ENCODE results near the gene NUDT19.
"Not testable (repeated sequence)": the region's sequence is repeated elsewhere in the genome, so short reads cannot be mapped to it uniquely, and the experiment has no call there.

Gene NUDT19

DNA sequence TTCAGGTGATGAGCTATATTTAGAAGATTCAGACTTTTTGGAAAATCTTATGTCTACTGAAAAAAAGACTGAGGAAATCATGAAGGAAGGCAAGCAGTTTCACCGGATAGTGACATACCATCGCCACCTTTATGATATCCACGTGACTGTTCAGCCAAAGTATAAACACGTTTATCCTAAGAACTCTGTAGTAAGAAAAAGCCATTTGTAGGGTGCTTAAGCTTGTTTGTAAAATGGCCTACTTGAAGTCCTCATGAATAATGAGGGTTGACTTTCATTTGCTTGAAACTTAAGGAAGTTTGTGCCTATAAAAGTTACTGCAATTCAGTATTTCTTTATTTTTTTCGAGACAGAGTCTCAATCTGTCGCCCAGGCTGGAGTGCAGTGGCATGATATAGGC lies 20.1 kb downstream of the NUDT19 start:
- no peak for DNase-seq (ENCODE audit: low read depth)

- DNase-seq (ENCODE audit: low read depth), result not testable (repeated sequence)
These were observed 24.6 kb downstream of the NUDT19 start for GRCh38 chr19:32716203-32716602.

GRCh38 chr19:32717496-32717895 lies 25.9 kb downstream of the NUDT19 start:
- DNase-seq (ENCODE audit: low read depth), result no peak

DNA sequence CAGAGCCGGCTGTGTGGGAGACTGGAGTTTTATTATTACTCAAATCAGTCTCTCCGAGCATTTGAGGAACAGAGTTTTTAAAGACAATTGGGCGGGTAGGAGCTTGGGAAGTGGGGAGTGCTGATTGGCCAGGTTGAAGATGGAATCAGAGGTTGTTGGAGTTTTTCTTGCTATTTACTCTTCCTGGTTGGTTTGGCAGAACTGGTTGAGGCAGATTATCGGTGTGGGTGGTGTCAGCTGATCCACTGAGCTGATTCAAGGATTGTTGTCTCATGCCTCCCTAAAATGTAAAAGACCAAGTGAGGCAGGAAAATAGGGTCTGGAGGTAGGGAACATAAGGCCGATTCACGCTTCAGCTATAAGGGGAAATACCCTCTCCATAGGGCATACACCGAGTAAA lies 26.7 kb downstream of the NUDT19 start:
- no peak for DNase-seq (ENCODE audit: low read depth)

DNA sequence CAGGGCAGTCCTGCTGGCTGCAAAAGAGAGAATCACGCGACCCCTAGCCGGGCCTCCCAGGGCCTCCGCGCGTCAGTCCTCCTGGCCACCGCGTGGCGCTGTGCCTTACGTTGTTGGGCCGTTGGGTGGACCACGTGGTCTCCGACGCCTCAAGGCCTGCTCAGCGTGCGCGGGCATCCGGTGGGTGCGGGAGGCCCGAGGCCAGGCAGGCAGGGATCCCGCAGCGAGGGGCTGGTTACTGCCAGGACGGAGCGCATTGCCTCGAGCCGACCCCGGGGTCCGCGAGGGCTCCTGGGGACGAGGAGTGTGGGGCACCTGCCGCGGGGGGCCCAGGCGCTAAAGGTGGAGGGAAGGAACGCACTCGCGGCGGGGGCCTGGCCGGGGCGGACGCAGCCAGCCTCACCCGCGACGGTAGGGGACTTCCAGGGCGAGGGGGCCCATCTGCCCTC lies 28.0 kb downstream of the NUDT19 start, which contains the start of gene TDRD12:
Gene TDRD12 (plus strand): TSS at position 157 of the 449 bp plus-strand sequence. CDS start 306 bp downstream, outside the sequence.
- no peak for DNase-seq (ENCODE audit: low read depth)

- DNase-seq (ENCODE audit: low read depth), result no peak
These were observed 28.8 kb downstream of the NUDT19 start for GRCh38 chr19:32720216-32720935.

DNA sequence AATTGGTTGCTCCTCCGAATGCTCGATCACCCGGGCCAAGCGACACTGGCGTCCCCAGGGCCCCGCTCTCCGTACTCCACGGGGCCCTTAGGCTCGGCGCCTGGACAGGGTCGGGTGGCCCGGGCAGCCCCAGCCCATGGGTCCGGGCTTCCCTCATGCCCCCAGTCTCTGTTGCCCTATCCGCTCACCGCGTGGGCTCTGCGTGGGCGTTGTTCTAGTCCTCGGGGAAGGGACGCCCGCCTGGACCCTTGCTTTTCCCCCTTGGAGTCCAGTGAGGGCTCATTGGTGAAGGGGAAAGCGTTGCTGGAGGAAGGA lies 29.3 kb downstream of the NUDT19 start:
- no peak for DNase-seq (ENCODE audit: low read depth)

DNA sequence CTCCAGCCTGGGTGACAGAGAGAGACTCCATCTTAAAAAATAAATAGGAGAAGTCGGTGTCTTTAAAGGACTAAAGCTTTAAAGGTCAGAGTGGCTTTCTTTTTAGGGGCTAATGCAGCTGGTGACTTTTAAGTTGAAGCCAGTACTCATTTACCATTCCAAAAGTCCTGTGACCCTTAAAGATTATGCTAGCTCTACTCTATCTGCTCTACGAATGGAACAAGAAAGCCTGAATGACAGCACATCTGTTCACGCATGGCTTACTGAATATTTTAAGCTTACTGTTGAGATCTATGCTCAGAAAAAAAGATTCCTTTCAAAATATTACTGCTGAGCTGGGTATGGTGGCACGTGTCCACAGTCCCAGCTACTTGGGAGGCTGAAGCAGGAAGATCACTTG lies 44.3 kb downstream of the NUDT19 start:
- no peak for DNase-seq (ENCODE audit: low read depth)

- no peak for DNase-seq (ENCODE audit: low read depth)
These were observed 51.4 kb downstream of the NUDT19 start for GRCh38 chr19:32743021-32743420.

DNA sequence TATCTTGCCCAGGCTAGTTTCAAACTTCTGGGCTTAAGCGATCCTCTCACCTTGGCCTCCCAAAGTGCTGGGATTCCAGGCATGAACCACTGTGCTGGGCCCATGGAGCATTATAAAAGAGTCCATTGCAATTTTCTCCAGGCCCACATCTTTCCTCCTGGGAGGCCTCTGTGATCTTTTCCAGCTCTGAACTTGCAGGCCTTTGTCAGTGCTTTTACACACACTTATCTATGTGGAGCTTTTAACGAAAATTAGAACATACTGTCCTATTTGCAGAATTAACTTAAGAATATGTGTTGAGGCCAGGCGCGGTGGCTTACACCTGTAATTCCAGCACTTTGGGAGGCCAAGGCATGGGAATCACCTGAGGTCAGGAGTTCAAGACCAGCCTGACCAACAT lies 51.8 kb downstream of the NUDT19 start:
- DNase-seq (ENCODE audit: low read depth), result no peak

GRCh38 chr19:32744555-32745325 lies 53.1 kb downstream of the NUDT19 start:
- DNase-seq (ENCODE audit: low read depth), result no peak

- not testable (repeated sequence) for DNase-seq (ENCODE audit: low read depth)
These were observed 54.1 kb downstream of the NUDT19 start for GRCh38 chr19:32745594-32746251.

DNA sequence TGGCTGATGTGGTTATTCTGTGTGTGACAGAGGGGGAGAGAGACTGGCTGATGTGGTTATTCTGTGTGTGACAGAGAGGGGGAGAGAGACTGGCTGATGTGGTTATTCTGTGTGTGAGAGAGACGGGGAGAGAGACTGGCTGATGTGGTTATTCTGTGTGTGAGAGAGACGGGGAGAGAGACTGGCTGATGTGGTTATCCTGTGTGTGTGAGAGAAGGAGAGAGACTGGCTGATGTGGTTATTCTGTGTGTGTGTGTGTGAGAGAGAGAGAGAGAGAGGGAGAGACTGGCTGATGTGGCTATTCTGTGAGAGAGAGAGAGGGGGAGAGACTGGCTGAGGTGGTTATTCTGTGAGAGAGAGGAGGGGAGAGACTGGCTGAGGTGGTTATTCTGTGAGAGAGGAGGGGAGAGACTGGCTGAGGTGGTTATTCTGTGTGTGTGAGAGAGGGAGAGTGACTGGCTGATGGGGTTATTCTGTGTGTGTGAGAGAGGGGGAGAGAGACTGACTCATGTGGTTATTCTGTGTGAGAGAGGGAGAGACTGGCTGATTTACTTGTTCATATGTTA lies 55.1 kb downstream of the NUDT19 start:
- DNase-seq (ENCODE audit: low read depth), result peak; percentile 8

GRCh38 chr19:32748497-32748896 lies 56.9 kb downstream of the NUDT19 start:
- no peak for DNase-seq (ENCODE audit: low read depth)

DNA sequence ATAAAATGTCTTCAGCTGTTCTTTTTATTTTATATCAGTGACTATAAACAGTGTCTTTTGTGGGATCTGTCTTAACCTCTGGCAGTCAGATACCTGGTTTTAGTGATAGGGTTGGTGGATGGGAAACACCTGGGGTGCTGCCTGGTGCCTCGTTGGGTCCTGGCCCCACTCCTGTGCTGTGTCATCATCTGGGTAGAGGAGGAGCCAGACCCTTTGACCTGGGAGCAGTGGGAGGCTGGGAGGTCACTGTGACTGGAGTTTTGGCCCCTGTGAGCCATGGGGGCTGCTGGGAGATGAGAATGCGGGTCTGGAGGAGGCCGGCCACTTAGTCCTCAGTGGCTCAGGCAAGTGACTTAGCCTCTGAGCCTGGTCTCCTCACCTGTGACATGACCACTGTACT lies 57.3 kb downstream of the NUDT19 start:
- no peak for DNase-seq (ENCODE audit: low read depth)

- DNase-seq (ENCODE audit: low read depth), result no peak
These were observed 57.7 kb downstream of the NUDT19 start for GRCh38 chr19:32749361-32749760.

GRCh38 chr19:32750441-32751055 lies 58.9 kb downstream of the NUDT19 start:
- DNase-seq (ENCODE audit: low read depth), result no peak

DNA sequence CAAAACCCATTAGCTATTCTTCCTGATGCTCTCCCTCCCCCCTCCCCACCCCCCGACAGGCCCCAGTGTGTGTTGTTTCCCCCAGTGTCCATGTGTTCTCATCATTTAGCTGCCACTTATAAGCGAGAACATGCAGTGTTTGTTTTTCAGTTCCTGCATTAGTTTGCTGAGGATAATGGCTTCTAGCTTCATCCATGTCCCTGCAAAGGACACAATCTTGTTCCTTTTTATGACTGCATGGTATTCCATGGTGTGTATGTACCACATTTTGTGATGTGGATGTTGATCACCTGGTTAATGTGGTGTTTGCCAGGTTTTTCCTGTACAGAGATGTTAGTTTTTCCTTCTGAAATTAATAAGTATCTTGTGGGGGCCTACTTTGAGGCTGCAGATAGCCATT lies 59.4 kb downstream of the NUDT19 start:
- no peak for DNase-seq (ENCODE audit: low read depth)

GRCh38 chr19:32757189-32757588 lies 65.6 kb downstream of the NUDT19 start:
- no peak for DNase-seq (ENCODE audit: low read depth)

All from stromal cell of bone marrow (primary cell).